ENCODE data around the gene JAM3. TPM values are rescaled to one million over a fixed set of nuclear protein-coding genes. Genes with fewer than 3 reads are reported as not detected.

The JAM3 gene
- total RNA-seq (2014; rRNA removed; shearing (Covaris generic)) = 1.7 and 2.4 TPM in 2 replicates

GRCh38 chr11:134068829-134069425 is at the start of gene JAM3:
JAM3 (plus strand) TSS chr11:134069072; CDS start chr11:134069084, 12 bp downstream.
- Histone ChIP-seq H3K4me1 (replicated peaks) (0 out of 2 replicates have a peak, but pooled peaks cover 2% of the 10 kb centered on the region), H3K27me3 (replicated peaks) (peaks cover 13% of the 10 kb centered on the region), H3K36me3 (no peaks in the 10 kb centered on the region), H3K4me3 (peak within 1 kb of the TSS; percentile 36), H3K27ac (no peak within 1 kb of the TSS), H3K9me3 (replicated peaks) (no peaks in the 10 kb centered on the region)
- DNase-seq (ENCODE audit: low read depth in 1 of 2, low spot score in 2 of 2) = peak; percentile 37 to 79

- Histone ChIP-seq H3K27me3 (replicated peaks) (no peaks in the 10 kb centered on the region), H3K27ac (no peak overlapping the region), H3K9me3 (replicated peaks) (no peaks in the 10 kb centered on the region), H3K36me3 (no peaks in the 10 kb centered on the region), H3K4me3 (no peak overlapping the region), H3K4me1 (replicated peaks) (no peaks in the 10 kb centered on the region)
- no peak for DNase-seq (ENCODE audit: low read depth in 1 of 2, low spot score in 2 of 2)
Measured at GRCh38 chr11:134019500-134019899, 49.4 kb upstream of the JAM3 start.

GRCh38 chr11:134020598-134020997 is 48.3 kb upstream of the JAM3 start:
- H3K27ac ChIP-seq = no peak overlapping the region
- no peaks in the 10 kb centered on the region for H3K4me1 ChIP-seq (replicated peaks)
- H3K9me3 ChIP-seq (replicated peaks) = no peaks in the 10 kb centered on the region
- H3K27me3 ChIP-seq (replicated peaks) = no peaks in the 10 kb centered on the region
- no peaks in the 10 kb centered on the region for H3K36me3 ChIP-seq
- H3K4me3 ChIP-seq = no peak overlapping the region
- no peak for DNase-seq (ENCODE audit: low read depth in 1 of 2, low spot score in 2 of 2)

GRCh38 chr11:134021326-134021725 is 47.5 kb upstream of the JAM3 start:
- no peak overlapping the region for H3K4me3 ChIP-seq
- H3K36me3 ChIP-seq = no peaks in the 10 kb centered on the region
- no peak overlapping the region for H3K27ac ChIP-seq
- no peaks in the 10 kb centered on the region for H3K9me3 ChIP-seq (replicated peaks)
- H3K4me1 ChIP-seq (replicated peaks) = no peaks in the 10 kb centered on the region
- H3K27me3 ChIP-seq (replicated peaks) = no peaks in the 10 kb centered on the region
- no peak for DNase-seq (ENCODE audit: low read depth in 1 of 2, low spot score in 2 of 2)

GRCh38 chr11:134022748-134023147 is 46.1 kb upstream of the JAM3 start:
- Histone ChIP-seq H3K9me3 (replicated peaks) (no peaks in the 10 kb centered on the region), H3K4me3 (no peak overlapping the region), H3K27ac (no peak overlapping the region), H3K27me3 (replicated peaks) (no peaks in the 10 kb centered on the region), H3K4me1 (replicated peaks) (no peaks in the 10 kb centered on the region), H3K36me3 (no peaks in the 10 kb centered on the region)
- DNase-seq (ENCODE audit: low read depth in 1 of 2, low spot score in 2 of 2) = no peak

- Histone ChIP-seq H3K27me3 (replicated peaks) (no peaks in the 10 kb centered on the region), H3K9me3 (replicated peaks) (no peaks in the 10 kb centered on the region), H3K4me1 (replicated peaks) (no peaks in the 10 kb centered on the region), H3K4me3 (no peak overlapping the region), H3K27ac (no peak overlapping the region), H3K36me3 (no peaks in the 10 kb centered on the region)
- DNase-seq (ENCODE audit: low read depth in 1 of 2, low spot score in 2 of 2) = peak in 1 of 2 experiments; percentile 2
Measured at GRCh38 chr11:134024420-134025081, 44.3 kb upstream of the JAM3 start.

- Histone ChIP-seq H3K4me1 (replicated peaks) (no peaks in the 10 kb centered on the region), H3K4me3 (no peak overlapping the region), H3K36me3 (no peaks in the 10 kb centered on the region), H3K27me3 (replicated peaks) (no peaks in the 10 kb centered on the region), H3K9me3 (replicated peaks) (no peaks in the 10 kb centered on the region), H3K27ac (no peak overlapping the region)
- DNase-seq (ENCODE audit: low read depth in 1 of 2, low spot score in 2 of 2) = no peak
Measured at GRCh38 chr11:134025082-134025429, 43.8 kb upstream of the JAM3 start.

- no peak overlapping the region for H3K27ac ChIP-seq
- no peak for DNase-seq (ENCODE audit: low read depth in 1 of 2, low spot score in 2 of 2)
- H3K4me3 ChIP-seq = no peak overlapping the region
- no peaks in the 10 kb centered on the region for H3K9me3 ChIP-seq (replicated peaks)
- no peaks in the 10 kb centered on the region for H3K27me3 ChIP-seq (replicated peaks)
- H3K36me3 ChIP-seq = no peaks in the 10 kb centered on the region
- H3K4me1 ChIP-seq (replicated peaks) = no peaks in the 10 kb centered on the region
Measured at GRCh38 chr11:134026655-134027343, 42.1 kb upstream of the JAM3 start.

GRCh38 chr11:134027671-134028070 is 41.2 kb upstream of the JAM3 start:
- Histone ChIP-seq H3K27ac (no peak overlapping the region), H3K9me3 (replicated peaks) (no peaks in the 10 kb centered on the region), H3K4me1 (replicated peaks) (no peaks in the 10 kb centered on the region), H3K4me3 (no peak overlapping the region), H3K36me3 (no peaks in the 10 kb centered on the region), H3K27me3 (replicated peaks) (no peaks in the 10 kb centered on the region)
- no peak for DNase-seq (ENCODE audit: low read depth in 1 of 2, low spot score in 2 of 2)

GRCh38 chr11:134028368-134028920 is 40.4 kb upstream of the JAM3 start:
- no peaks in the 10 kb centered on the region for H3K27me3 ChIP-seq (replicated peaks)
- H3K27ac ChIP-seq = no peak overlapping the region
- no peak for DNase-seq (ENCODE audit: low read depth in 1 of 2, low spot score in 2 of 2)
- H3K9me3 ChIP-seq (replicated peaks) = no peaks in the 10 kb centered on the region
- no peaks in the 10 kb centered on the region for H3K36me3 ChIP-seq
- H3K4me1 ChIP-seq (replicated peaks) = no peaks in the 10 kb centered on the region
- H3K4me3 ChIP-seq = no peak overlapping the region

GRCh38 chr11:134030853-134031252 is 38.0 kb upstream of the JAM3 start:
- no peaks in the 10 kb centered on the region for H3K4me1 ChIP-seq (replicated peaks)

GRCh38 chr11:134032043-134032442 is 36.8 kb upstream of the JAM3 start:
- Histone ChIP-seq H3K27me3 (replicated peaks) (no peaks in the 10 kb centered on the region), H3K4me3 (no peak overlapping the region), H3K9me3 (replicated peaks) (no peaks in the 10 kb centered on the region), H3K27ac (no peak overlapping the region), H3K4me1 (replicated peaks) (no peaks in the 10 kb centered on the region), H3K36me3 (no peaks in the 10 kb centered on the region)
- no peak for DNase-seq (ENCODE audit: low read depth in 1 of 2, low spot score in 2 of 2)

More at GRCh38 chr11:134030853-134031252, 38.0 kb upstream of the JAM3 start:
- Histone ChIP-seq H3K27ac (no peak overlapping the region), H3K4me3 (no peak overlapping the region), H3K9me3 (replicated peaks) (no peaks in the 10 kb centered on the region), H3K27me3 (replicated peaks) (no peaks in the 10 kb centered on the region), H3K36me3 (no peaks in the 10 kb centered on the region)
- DNase-seq (ENCODE audit: low read depth in 1 of 2, low spot score in 2 of 2) = no peak

GRCh38 chr11:134032501-134033091 is 36.3 kb upstream of the JAM3 start:
- no peaks in the 10 kb centered on the region for H3K9me3 ChIP-seq (replicated peaks)
- no peaks in the 10 kb centered on the region for H3K36me3 ChIP-seq
- no peaks in the 10 kb centered on the region for H3K4me1 ChIP-seq (replicated peaks)
- no peak overlapping the region for H3K4me3 ChIP-seq
- no peaks in the 10 kb centered on the region for H3K27me3 ChIP-seq (replicated peaks)
- no peak overlapping the region for H3K27ac ChIP-seq
- DNase-seq (ENCODE audit: low read depth in 1 of 2, low spot score in 2 of 2) = no peak

- DNase-seq (ENCODE audit: low read depth in 1 of 2, low spot score in 2 of 2) = no peak
- no peak overlapping the region for H3K27ac ChIP-seq
- no peaks in the 10 kb centered on the region for H3K36me3 ChIP-seq
- H3K4me1 ChIP-seq (replicated peaks) = no peaks in the 10 kb centered on the region
- H3K9me3 ChIP-seq (replicated peaks) = no peaks in the 10 kb centered on the region
- H3K27me3 ChIP-seq (replicated peaks) = no peaks in the 10 kb centered on the region
- H3K4me3 ChIP-seq = no peak overlapping the region
Measured at GRCh38 chr11:134033276-134033675, 35.6 kb upstream of the JAM3 start.

Data from SJSA1 (cell line).